Measurements from ENCODE around the gene ANKHD1.

- TF ChIP-seq, protein P1, sequence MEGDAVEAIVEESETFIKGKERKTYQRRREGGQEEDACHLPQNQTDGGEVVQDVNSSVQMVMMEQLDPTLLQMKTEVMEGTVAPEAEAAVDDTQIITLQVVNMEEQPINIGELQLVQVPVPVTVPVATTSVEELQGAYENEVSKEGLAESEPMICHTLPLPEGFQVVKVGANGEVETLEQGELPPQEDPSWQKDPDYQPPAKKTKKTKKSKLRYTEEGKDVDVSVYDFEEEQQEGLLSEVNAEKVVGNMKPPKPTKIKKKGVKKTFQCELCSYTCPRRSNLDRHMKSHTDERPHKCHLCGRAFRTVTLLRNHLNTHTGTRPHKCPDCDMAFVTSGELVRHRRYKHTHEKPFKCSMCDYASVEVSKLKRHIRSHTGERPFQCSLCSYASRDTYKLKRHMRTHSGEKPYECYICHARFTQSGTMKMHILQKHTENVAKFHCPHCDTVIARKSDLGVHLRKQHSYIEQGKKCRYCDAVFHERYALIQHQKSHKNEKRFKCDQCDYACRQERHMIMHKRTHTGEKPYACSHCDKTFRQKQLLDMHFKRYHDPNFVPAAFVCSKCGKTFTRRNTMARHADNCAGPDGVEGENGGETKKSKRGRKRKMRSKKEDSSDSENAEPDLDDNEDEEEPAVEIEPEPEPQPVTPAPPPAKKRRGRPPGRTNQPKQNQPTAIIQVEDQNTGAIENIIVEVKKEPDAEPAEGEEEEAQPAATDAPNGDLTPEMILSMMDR (conservative IDR thresholded peaks at IDR 0.05; ENCODE audit: low read length), result no peak
- TF ChIP-seq EZH2phosphoT487 (IDR thresholded peaks at IDR 0.05; ENCODE audit: borderline replicate concordance, low read depth, low read length), result no peak
These were observed 147.9 kb downstream of the ANKHD1 start for GRCh38 chr5:140549237-140550144.

Data from OCI-LY7 (cell line).